OCI-LY1 (cell line): ENCODE results near the gene MYO1D.

Experiments used
- H2AFZ ChIP-seq: fragments of 200-600 bp; sonication (generic), shearing (Covaris generic); 2 replicates; pipeline ENCODE4 v1.6.0; 2014; ENCODE audit warnings: antibody characterized with exemption, mild to moderate bottlenecking, low read length
- H3F3A ChIP-seq: fragments of 200-600 bp; sonication (generic), shearing (Covaris generic); 2 replicates; pipeline ENCODE4 v1.6.0; 2014; ENCODE audit warnings: mild to moderate bottlenecking, antibody characterized with exemption, low read length, moderate library complexity; ENCODE audit not compliant: insufficient read depth
- H3K27ac ChIP-seq: fragments of 200-600 bp; sonication (generic); 2 replicates; pipeline ENCODE4 v1.5.1; 2014; ENCODE audit warnings: low read length, mixed run types, mild to moderate bottlenecking, low read depth; ENCODE audit not compliant: poor library complexity, severe bottlenecking
- H3K27me3 ChIP-seq: fragments of 200-600 bp; sonication (generic); 2 replicates; pipeline ENCODE4 v1.6.0; 2014; ENCODE audit warnings: antibody characterized with exemption, mild to moderate bottlenecking, low read length, moderate library complexity; ENCODE audit not compliant: insufficient read depth
- H3K36me3 ChIP-seq: fragments of 200-600 bp; sonication (generic); 2 replicates; pipeline ENCODE4 v1.6.1; 2014; ENCODE audit warnings: mild to moderate bottlenecking, antibody characterized with exemption, low read length, moderate library complexity, mixed read lengths; ENCODE audit not compliant: insufficient read depth
- H3K4me1 ChIP-seq: fragments of 200-600 bp; sonication (generic); 2 replicates; pipeline ENCODE4 v1.5.1; 2014; ENCODE audit warnings: mild to moderate bottlenecking, low read length, moderate library complexity; ENCODE audit not compliant: insufficient read depth, severe bottlenecking
- H3K4me2 ChIP-seq: fragments of 200-600 bp; sonication (generic), shearing (Covaris generic); 2 replicates; pipeline ENCODE4 v1.6.1; 2014; ENCODE audit warnings: low read length
- H3K4me3 ChIP-seq: fragments of 200-600 bp; sonication (generic); 2 replicates; pipeline ENCODE4 v1.5.1; 2014; ENCODE audit warnings: low read length, low read depth, mild to moderate bottlenecking, mixed read lengths; ENCODE audit not compliant: poor library complexity, severe bottlenecking
- H3K79me2 ChIP-seq: fragments of 200-600 bp; shearing (Covaris generic); 2 replicates; pipeline ENCODE4 v1.6.1; 2016; ENCODE audit warnings: mixed run types, low read length, mixed read lengths; ENCODE audit not compliant: insufficient read depth
- H3K9ac ChIP-seq: fragments of 200-600 bp; sonication (generic), shearing (Covaris generic); 2 replicates; pipeline ENCODE4 v1.6.1; 2014; ENCODE audit warnings: mild to moderate bottlenecking, low read length, mixed read lengths
- H3K9me2 ChIP-seq: fragments of 200-600 bp; sonication (generic), shearing (Covaris generic); 2 replicates; pipeline ENCODE4 v1.6.1; 2014; ENCODE audit warnings: low read depth, mild to moderate bottlenecking, low read length, mixed read lengths
- H3K9me3 ChIP-seq: fragments of 200-600 bp; shearing (Covaris generic); 2 replicates; pipeline ENCODE4 v1.6.1; 2014; ENCODE audit warnings: low read length, mixed read lengths
- H4K20me1 ChIP-seq: fragments of 200-600 bp; sonication (generic), shearing (Covaris generic); 2 replicates; pipeline ENCODE4 v1.6.0; 2016; ENCODE audit warnings: mild to moderate bottlenecking, low read length; ENCODE audit not compliant: insufficient read depth
- CTCF ChIP-seq: fragments of 200-600 bp; sonication (generic), shearing (Covaris generic); IDR thresholded peaks from 2 replicates; pipeline ENCODE4 v1.5.1; 2017; ENCODE audit warnings: mild to moderate bottlenecking, antibody characterized with exemption, low read length, moderate library complexity, mixed read lengths
- EZH2 ChIP-seq: fragments of 200-600 bp; sonication (generic), shearing (Covaris generic); IDR thresholded peaks from 2 replicates; pipeline ENCODE4 v1.8.0; 2017; ENCODE audit warnings: borderline replicate concordance, mixed run types, mild to moderate bottlenecking, antibody characterized with exemption, low read length, moderate library complexity, mixed read lengths

The MYO1D gene

GRCh38 chr17:32840241-32840640 is 36.7 kb downstream of the MYO1D start:
- no peaks in the 10 kb centered on the region for H3K79me2 ChIP-seq
- no peaks in the 10 kb centered on the region for H3K9me2 ChIP-seq
- H3K4me2 ChIP-seq = no peak overlapping the region
- no peaks in the 10 kb centered on the region for H3K9me3 ChIP-seq
- no peak for TF ChIP-seq CTCF
- H3K4me1 ChIP-seq = no peaks in the 10 kb centered on the region
- H3K27me3 ChIP-seq = no peaks in the 10 kb centered on the region
- no peak overlapping the region for H3K9ac ChIP-seq
- no peaks in the 10 kb centered on the region for H3K36me3 ChIP-seq
- no peaks in the 10 kb centered on the region for H4K20me1 ChIP-seq
- no peaks in the 10 kb centered on the region for H3F3A ChIP-seq
- H3K27ac ChIP-seq = no peak overlapping the region
- no peak overlapping the region for H2AFZ ChIP-seq
- H3K4me3 ChIP-seq = no peak overlapping the region

- no peak overlapping the region for H3K27ac ChIP-seq
- no peaks in the 10 kb centered on the region for H3K4me1 ChIP-seq
- H3K9me3 ChIP-seq = no peaks in the 10 kb centered on the region
- no peak overlapping the region for H3K9ac ChIP-seq
- no peaks in the 10 kb centered on the region for H3K27me3 ChIP-seq
- H2AFZ ChIP-seq = no peak overlapping the region
- H3F3A ChIP-seq = no peaks in the 10 kb centered on the region
- H3K36me3 ChIP-seq = no peaks in the 10 kb centered on the region
- no peak overlapping the region for H3K4me3 ChIP-seq
- H3K9me2 ChIP-seq = no peaks in the 10 kb centered on the region
- no peaks in the 10 kb centered on the region for H4K20me1 ChIP-seq
- H3K79me2 ChIP-seq = no peaks in the 10 kb centered on the region
- TF ChIP-seq CTCF = no peak
- TF ChIP-seq EZH2 = no peak
- no peak overlapping the region for H3K4me2 ChIP-seq
These were observed 40.4 kb downstream of the MYO1D start for GRCh38 chr17:32836527-32836926.

GRCh38 chr17:32835291-32835761 is 41.6 kb downstream of the MYO1D start:
- Histone ChIP-seq H3K36me3 (no peaks in the 10 kb centered on the region), H3K9me2 (no peaks in the 10 kb centered on the region), H3K4me2 (no peak overlapping the region), H3K27ac (no peak overlapping the region), H3K4me1 (no peaks in the 10 kb centered on the region), H3K4me3 (no peak overlapping the region), H3K79me2 (no peaks in the 10 kb centered on the region), H3F3A (no peaks in the 10 kb centered on the region), H3K9me3 (no peaks in the 10 kb centered on the region), H4K20me1 (no peaks in the 10 kb centered on the region), H3K27me3 (no peaks in the 10 kb centered on the region), H3K9ac (no peak overlapping the region), H2AFZ (no peak overlapping the region)
- no peak for TF ChIP-seq CTCF
- TF ChIP-seq EZH2 = no peak
